ENCODE measurements around the gene MGAT3. TPM values are rescaled to one million over a fixed set of nuclear protein-coding genes. Genes with fewer than 3 reads are reported as not detected.

The MGAT3 gene
- total RNA-seq, 4 donors from 2014 or later: 0.55 to 1.0 (median 0.59) TPM

- Histone ChIP-seq H3K4me1 (peaks cover 7 to 17% of the 10 kb centered on the region in 2 donors), H3K27ac (peak overlapping the region; percentile 61 to 80 (median 68)), H3K4me3 (no peak overlapping the region), H3K27me3 (peaks cover 0 to 11% (median 10%) of the 10 kb centered on the region in 3 donors), H3K9me3 (no peaks in the 10 kb centered on the region), H3K36me3 (no peaks in the 10 kb centered on the region)
- in situ Hi-C loops (cut with MboI; ENCODE audit: low sequenced_read_pairs in 4 of 4): no loop called here
- intact Hi-C loops (cut with DNase I; ENCODE audit: low total_unique reads): loop anchor here (2.0 kb wide), 1 partner anchor 66 kb away; no protein-coding TSS in a partner anchor
- peak; percentile 49 to 53 for ATAC-seq
- DNase-seq: no peak
- TF ChIP-seq CTCF (IDR thresholded peaks at IDR 0.05 in 4 of 5, conservative IDR thresholded peaks at IDR 0.05 in 1 of 5) (peak in 2 of 5 experiments; percentile 13 to 16), POLR2A (IDR thresholded peaks at IDR 0.05) (no peak)
These were observed 5.8 kb downstream of the MGAT3 start for GRCh38 chr22:39462443-39463221.

GRCh38 chr22:39463277-39463676 lies 6.5 kb downstream of the MGAT3 start:
- TF ChIP-seq POLR2A (IDR thresholded peaks at IDR 0.05) (no peak), CTCF (IDR thresholded peaks at IDR 0.05 in 4 of 5, conservative IDR thresholded peaks at IDR 0.05 in 1 of 5) (no peak)
- H3K4me3 ChIP-seq: no peak overlapping the region
- ATAC-seq: no peak
- no peaks in the 10 kb centered on the region for H3K9me3 ChIP-seq
- intact Hi-C loops (cut with DNase I; ENCODE audit: low total_unique reads) (loop anchor here (2.0 kb wide), 1 partner anchor 66 kb away; no protein-coding TSS in a partner anchor), in situ Hi-C loops (cut with MboI; ENCODE audit: low sequenced_read_pairs in 4 of 4) (no loop called here)
- H3K27me3 ChIP-seq: peaks cover 0 to 5% (median 4%) of the 10 kb centered on the region in 3 donors
- peak overlapping the region; percentile 61 to 80 (median 68) for H3K27ac ChIP-seq
- H3K36me3 ChIP-seq: no peaks in the 10 kb centered on the region
- peaks cover 7 to 17% of the 10 kb centered on the region in 2 donors for H3K4me1 ChIP-seq
- DNase-seq: no peak

- in situ Hi-C loops (cut with MboI; ENCODE audit: low sequenced_read_pairs in 4 of 4): no loop called here
- H3K36me3 ChIP-seq: no peaks in the 10 kb centered on the region
- H3K4me1 ChIP-seq: peaks cover 7 to 17% of the 10 kb centered on the region in 2 donors
- H3K27me3 ChIP-seq: no peaks in the 10 kb centered on the region
- intact Hi-C loops (cut with DNase I; ENCODE audit: low total_unique reads): loop anchor here (2.0 kb wide), 1 partner anchor 65 kb away; no protein-coding TSS in a partner anchor
- DNase-seq: peak; percentile 44 to 81
- H3K4me3 ChIP-seq: no peak overlapping the region
- no peaks in the 10 kb centered on the region for H3K9me3 ChIP-seq
- peak overlapping the region in 3 of 4 donors; percentile 67 to 80 (median 70) for H3K27ac ChIP-seq
- TF ChIP-seq CTCF (IDR thresholded peaks at IDR 0.05 in 4 of 5, conservative IDR thresholded peaks at IDR 0.05 in 1 of 5) (no peak), POLR2A (IDR thresholded peaks at IDR 0.05) (no peak)
- peak; percentile 77 to 90 for ATAC-seq
These were observed 7.1 kb downstream of the MGAT3 start for GRCh38 chr22:39463931-39464390.

GRCh38 chr22:39466228-39467006 lies 9.6 kb downstream of the MGAT3 start:
- H3K27me3 ChIP-seq: no peaks in the 10 kb centered on the region
- in situ Hi-C loops (cut with MboI; ENCODE audit: low sequenced_read_pairs in 4 of 4) (no loop called here), intact Hi-C loops (cut with DNase I; ENCODE audit: low total_unique reads) (no loop called here)
- ATAC-seq: no peak
- TF ChIP-seq CTCF (IDR thresholded peaks at IDR 0.05 in 4 of 5, conservative IDR thresholded peaks at IDR 0.05 in 1 of 5) (no peak), POLR2A (IDR thresholded peaks at IDR 0.05) (no peak)
- no peak for DNase-seq
- H3K27ac ChIP-seq: peak overlapping the region in 3 of 4 donors; percentile 30 to 65 (median 64)
- H3K9me3 ChIP-seq: no peaks in the 10 kb centered on the region
- H3K4me1 ChIP-seq: peaks cover 7 to 26% of the 10 kb centered on the region in 2 donors
- H3K36me3 ChIP-seq: no peaks in the 10 kb centered on the region
- H3K4me3 ChIP-seq: no peak overlapping the region

All from gastrocnemius medialis (tissue), 4 donors.